Activated CD4-positive, alpha-beta T cell treated with anti-CD3 and anti-CD28 coated beads, Interleukin-10, Interleukin-2, amounts not matched to agents 100 ng/mL and 50 ng/mL, durations not matched to agents 16 hours and 8 hours (primary cell): Measurements from ENCODE around the gene TECRL.

Experiments
- DNase-seq: peaks from one replicate; pipeline ENCODE4 v3.0.0-alpha.2; 2020

Gene TECRL, protein sequence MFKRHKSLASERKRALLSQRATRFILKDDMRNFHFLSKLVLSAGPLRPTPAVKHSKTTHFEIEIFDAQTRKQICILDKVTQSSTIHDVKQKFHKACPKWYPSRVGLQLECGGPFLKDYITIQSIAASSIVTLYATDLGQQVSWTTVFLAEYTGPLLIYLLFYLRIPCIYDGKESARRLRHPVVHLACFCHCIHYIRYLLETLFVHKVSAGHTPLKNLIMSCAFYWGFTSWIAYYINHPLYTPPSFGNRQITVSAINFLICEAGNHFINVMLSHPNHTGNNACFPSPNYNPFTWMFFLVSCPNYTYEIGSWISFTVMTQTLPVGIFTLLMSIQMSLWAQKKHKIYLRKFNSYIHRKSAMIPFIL

DNA sequence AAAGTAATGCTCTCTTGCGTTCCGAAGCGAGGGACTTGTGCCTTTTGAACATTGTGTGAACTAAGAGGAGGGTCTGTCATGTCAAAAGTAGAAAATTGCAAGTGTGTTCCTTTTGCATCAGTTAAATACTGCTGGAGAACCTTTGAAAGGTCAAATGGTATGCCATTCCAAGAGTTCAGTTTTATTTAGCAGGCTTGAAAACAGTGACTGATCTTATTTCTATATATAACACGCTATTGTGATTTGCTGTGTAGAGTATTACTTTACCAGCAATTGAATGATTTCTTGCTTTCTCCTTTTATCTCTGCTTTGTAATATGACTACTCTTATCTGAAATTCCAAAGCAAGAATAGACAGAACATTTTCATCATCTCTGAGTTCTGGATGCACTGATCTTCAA, at the start of gene TECRL:
Gene TECRL, minus strand, starts transcription at position 151 of the 400 bp plus-strand sequence. Its CDS starts 99 bp downstream, at position 52.
- DNase-seq = no peak

DNA sequence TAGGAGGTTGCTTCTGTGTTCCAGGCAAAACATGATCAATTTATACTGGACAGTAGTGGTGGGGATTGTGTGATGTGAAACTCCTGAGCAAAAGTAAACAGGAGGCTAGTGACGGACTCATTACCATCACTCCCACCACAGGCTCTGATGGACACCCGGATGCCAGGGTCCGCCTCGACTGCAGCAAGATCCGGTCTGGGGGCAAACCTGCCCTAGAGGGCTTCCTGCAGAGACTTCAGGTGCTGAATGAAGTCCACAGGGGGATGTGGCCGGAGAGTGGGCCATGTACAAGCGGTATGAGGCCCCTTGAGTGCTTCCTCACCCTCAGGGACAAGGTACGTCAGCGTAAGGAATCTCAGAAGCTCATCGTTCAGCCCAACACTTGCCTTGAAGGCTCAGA, 23.4 kb upstream of the TECRL start:
- DNase-seq = no peak

DNA sequence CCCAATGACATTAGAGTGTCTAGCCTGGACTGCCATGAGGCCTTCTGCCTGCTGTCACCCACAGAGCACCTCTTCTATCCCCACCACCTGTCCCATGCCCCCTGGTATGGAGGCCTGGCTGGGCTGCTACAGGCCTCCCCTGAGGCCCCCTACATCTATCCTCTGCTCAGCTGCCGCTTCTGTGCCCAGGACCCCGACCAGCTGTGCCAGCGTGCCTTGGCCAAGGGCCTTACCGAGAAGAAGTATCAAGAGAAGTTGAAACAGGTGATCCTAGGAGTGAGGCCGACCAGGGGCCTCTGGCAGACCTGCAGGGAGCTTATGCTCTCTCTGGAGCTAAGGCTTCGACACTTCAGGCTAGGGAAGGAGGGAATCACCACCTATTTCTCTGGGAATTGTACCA, 21.7 kb upstream of the TECRL start:
- DNase-seq = no peak

DNA sequence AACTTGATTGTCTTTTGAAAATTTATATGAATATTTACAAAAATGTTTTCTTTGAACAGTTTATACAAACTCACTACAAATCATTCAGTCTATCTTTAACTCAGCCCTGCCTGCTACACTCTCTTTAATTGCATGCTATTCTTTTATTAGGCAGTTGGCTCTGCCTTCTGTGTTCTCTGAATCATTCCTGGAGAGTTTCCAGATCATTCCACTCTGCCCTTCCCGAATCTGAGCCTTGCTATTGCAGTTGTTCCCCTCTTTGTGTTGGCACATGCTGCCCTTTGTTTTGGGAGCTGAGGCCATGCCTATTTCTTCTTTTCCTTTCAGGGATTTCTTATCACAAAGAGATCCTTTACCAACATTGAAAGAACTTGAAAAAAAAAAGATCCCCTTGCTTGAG, 8.7 kb upstream of the TECRL start:
- no peak for DNase-seq

DNA sequence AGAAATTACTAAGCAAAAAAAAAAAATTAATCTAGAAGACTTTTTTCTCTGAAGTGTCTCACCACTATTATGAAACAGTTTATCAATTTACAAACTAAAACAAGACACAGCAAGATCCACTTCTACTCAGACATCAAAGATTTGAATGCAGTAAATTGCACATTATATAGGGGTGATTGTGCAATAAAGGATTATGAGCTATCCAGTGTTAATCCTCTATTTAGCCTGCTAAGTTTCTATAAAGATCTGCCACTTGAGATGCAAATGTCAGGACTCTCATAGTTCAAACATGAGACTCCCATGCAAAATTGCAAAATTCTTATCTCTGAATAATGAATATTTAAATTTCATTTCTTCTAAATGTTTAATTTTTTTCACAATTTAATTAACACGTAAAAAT, 2.2 kb downstream of the TECRL start:
- no peak for DNase-seq

DNA sequence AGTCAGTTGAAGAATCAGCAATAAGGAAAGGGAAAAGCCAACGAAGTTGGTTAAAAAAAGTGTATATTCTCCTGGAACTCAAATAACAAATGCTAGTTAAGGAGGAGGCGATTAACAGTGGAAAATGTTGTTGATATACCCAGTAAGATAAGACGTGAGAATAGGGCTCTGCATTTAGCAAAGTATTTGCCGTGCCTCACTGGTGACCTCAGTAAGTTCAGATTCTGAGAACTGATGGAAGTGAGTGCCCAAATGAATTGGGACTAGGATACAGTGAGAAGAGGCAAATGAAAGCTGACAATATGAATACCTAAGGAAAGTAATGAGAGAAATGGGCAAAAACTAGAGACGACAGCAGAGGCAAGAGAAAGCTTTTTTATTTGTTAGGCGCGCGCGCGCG, 3.5 kb downstream of the TECRL start:
- no peak for DNase-seq

DNA sequence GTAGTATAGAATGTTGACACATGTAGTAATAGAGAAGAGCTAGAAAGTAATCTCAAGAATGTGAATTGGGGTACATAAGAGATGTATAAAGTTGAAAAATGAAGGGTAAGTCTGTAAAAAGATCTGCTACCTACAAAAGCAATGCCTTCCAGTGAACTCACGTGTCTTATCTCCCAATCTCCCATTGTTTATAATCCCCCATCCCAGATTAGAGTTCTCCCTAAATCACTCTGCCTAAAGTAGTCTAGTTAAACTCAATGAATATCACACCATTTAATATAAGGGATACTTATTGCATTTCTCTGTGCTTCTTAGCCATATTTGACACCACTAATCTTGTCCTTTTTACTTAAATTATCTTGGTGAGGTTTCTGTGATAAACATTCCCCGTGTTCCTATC, 6.6 kb downstream of the TECRL start:
- DNase-seq = no peak

DNA sequence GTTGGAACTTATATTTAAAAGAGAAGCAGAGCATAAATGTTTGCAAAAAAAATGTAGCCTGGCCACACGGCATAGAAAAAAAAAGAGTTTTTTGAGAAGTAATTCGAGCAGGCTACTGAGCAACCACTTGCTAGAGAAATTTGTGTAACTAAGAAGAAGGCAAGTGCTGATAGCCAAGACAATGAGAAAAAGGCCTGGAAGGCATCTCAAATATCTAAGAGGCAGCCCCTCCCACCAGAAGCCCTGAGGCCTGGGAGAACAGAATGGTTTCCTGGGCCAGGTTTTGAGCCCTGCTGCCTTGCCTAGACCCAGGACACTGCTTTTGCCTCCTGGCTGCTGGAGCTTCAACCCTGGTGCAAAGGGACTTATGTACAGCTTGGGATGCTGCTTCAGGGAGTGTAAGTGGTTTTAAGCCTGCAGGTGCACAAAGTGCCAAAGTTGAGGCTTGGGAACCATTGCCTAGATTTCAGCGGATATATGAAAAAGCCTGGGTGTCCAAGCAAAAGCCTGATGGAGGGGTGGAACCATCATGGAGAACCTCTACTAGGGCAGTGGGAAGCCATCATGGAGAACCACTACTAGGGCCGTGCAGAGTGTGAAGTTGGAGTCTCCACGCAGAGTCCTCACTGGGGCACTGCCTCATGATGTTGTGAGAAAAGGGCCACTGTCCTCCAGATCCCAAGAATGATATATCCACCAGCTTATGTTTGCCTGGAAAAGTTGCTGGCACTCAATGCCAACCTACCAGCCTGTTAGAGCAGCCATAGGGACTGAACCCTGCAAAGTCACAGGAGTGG, 9.7 kb downstream of the TECRL start:
- DNase-seq = no peak

DNA sequence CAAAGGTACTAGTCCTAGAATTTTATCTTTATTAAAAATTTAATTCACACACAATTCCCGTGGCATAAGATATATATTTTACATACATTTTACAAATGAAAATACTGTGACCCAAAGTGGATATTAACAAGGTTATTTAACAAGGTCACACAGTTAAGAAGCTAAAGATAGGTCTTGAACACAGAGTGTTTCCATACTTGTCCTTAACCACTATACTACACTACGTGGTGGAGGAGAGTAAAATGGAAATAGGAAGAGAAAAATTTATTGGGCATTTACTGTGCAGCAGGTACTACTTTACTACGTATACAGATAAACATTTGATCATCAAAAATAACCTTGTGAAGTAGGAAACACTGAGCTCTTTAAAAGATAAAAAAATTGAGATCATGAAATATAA, 14.8 kb downstream of the TECRL start:
- no peak for DNase-seq

DNA sequence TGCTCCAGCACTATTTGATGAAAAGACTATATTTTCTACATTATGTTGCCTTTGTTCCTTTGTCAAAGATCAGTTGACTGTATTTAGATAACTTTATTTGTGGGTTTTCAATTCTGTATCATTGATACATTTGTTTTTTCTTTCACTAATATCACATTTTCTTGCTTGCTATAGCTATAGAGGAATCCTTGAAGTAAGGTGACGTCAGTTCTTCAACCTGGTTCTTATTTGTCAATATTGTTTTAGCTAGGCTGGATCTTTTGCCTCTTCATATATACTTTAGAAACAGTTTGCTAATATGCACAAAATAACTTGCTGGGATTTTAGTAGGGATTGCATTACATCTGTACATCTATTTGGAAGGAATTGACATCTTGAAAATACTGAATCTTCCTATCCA, 21.0 kb downstream of the TECRL start:
- DNase-seq = no peak

DNA sequence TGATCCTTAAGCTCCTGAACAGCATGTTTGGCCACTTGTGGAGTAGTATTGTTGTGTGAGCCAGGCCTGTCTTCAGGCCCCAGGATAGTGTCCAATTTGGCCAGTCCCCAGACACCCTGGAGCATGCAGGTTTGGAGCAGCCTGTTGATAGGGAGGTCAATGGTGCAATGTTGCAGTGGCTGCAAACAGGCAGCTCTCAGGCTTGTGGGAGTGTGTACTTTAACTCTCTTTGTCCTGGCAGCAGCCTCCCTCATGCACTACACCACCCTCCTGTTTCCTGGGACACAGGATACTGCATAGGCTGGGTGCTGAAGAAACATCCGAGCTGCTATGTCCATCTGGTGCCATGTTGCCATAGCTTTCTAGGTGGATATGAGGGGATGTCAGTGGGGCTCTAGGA, 24.0 kb downstream of the TECRL start:
- no peak for DNase-seq

DNA sequence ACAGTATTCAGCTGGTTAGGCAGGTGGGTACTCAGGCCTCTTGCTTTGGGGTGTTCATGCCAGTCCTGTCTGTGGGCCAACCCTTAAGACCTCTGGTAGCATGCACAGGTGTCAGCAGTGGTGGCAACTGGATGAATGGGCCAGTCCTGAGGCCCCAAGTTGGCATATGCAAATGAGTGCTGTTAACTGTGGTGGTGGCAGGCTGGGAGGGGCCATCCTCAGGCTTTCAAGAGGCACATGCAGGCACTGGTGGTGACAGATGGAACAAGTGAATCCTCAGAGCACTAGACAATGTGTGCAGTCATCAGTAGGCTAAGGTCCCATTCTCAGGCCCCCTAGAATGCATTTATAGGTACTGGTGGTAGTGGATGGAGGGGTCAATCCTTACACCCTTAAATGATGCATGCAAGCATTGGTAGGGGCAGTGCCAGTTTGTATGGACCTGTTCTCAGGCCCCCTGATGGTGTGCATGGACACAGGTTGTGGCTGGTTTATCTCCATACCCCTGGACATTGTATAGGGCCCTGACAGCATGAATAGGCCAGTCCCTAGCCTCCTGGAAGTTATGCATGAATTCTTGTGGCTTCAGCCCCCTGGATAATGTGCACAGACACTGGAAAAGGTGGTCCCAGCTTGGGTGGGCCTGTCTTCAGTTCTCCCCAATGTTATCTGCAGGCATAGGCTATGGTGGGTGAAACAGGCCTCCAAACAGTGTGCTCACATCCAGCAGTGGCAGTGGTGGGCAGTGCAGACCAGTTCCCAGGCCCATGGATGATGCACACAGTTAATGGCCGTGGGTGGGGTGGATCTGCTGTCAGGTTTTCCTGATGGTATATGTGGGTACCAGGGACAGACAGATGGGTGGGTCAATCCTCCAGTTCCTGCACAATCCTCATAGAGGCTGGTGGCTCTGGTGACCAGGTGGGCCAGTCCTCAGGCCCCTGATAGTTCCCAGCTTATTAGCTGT, 24.7 kb downstream of the TECRL start:
- DNase-seq = no peak

DNA sequence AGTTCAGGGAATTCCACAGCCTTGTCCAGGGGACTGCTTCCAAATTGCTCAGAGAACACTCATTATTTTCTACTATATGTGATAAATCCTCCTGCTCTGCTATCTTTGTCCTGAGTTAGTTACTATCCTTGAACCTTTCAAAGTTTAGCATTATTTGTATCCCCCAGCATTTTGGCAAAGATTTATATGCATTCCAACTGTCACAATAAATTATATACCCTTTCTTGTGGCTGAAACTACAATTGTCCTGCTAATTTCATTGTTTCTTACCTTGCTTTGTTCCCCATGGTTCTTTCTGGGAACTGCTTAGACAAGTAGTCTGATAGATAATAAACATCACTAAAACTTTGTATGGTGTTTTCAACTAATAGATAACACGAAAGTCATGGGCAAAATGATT, 40.5 kb downstream of the TECRL start:
- no peak for DNase-seq

DNA sequence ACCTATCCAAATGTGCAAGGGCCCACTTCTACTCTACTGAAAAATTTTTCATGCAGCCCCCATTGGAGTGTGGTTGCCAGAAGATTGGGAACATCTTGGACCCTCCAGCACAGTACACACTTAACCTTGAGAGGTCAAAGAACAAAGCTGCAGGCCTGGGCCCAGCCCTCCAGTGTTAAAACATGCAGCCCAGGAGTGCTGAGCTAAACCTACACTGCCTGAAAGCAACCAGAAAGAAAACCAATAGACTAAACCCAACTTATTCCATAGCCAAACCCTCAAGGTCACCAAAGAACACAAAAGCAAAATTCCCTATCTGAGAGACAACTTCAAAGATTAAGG, 47.9 kb downstream of the TECRL start:
- DNase-seq = no peak

DNA sequence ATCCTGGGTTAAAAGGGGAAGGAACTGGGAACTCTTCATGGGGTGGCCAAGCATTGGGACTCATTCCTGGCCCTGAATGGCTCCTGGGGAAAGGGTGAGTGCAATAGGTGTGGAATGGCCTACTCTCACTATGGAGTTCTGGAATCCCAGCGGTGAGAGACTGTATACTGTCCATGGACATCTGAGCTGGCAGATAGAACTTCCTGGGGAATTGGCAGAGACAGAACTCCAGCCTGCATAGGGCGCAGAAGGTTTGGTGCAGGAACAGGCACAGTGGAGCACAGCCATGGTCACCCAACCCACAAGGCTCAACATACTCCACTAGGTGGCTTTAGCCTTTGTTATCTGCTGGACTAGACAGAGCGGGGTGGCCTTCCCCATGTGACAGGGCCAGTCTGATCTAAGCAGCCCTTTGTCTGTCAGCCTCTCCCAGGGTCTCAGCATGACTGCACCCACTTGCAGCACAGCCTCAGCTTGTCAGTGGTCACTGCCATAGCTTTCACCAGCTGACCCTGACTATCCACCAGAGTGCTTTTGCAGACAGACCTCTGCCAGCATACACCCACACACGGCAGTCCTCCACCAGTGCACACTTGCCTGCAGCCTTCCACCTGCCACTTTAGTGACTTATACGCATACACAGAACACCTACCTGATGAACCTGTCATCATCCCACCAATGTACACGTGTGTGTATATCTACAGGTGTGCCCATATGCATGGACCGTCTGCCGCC, 48.4 kb downstream of the TECRL start:
- no peak for DNase-seq

DNA sequence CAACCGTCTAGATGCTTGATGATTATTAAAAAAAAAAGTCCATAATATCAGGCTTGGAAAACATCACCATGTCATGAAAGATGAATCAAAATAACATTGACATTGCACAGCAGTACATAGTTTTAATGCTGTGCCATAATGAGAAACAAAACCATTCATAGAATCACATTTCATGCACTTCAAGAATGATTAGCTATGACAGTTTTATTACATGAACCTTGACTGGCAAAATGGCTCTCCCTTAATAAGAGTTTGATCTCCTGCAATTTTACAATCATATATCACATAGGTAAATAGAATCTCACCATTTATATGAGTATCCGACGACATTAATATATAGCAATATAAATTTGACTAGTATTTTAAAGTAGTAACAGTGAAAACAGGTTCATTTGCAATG, 49.8 kb downstream of the TECRL start:
- no peak for DNase-seq

DNA sequence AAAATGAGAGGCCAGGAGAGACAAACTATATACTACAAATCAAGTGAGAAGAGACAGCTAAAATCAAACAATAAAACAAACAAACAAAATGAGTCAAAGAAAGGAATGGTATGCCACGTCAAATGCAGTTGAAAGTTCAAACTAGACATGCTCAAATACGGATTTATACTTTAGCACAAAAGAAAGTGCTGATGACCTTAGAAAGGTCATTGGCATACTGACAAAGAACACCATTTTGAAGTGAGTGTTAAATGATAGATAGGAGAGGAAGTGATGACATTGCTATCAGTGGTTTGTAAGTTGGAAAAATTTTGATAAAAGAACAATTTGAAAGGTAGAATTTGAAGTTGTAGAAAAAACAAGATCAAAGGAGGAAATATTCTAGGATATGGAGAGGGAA, 55.3 kb downstream of the TECRL start:
- no peak for DNase-seq

DNA sequence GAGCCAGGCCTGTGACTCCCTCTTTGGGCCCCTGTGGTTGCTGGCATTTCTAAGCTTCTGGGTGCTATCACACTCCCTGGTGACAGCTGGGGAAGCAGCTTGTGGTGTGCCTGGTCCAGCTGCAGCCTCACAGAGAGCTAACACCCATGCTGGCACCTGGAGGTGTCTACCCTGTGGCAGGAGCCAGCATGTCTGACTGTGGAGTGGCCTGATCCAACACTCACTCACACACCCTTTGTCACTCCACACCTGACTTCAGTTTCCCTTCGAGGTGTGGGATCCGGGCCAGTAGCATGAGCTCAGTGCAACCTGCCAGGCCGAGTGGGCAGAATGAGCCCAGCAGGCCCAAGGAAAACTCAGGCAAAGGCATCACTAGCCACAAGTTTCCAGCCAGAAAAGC, 67.5 kb downstream of the TECRL start:
- DNase-seq = no peak

DNA sequence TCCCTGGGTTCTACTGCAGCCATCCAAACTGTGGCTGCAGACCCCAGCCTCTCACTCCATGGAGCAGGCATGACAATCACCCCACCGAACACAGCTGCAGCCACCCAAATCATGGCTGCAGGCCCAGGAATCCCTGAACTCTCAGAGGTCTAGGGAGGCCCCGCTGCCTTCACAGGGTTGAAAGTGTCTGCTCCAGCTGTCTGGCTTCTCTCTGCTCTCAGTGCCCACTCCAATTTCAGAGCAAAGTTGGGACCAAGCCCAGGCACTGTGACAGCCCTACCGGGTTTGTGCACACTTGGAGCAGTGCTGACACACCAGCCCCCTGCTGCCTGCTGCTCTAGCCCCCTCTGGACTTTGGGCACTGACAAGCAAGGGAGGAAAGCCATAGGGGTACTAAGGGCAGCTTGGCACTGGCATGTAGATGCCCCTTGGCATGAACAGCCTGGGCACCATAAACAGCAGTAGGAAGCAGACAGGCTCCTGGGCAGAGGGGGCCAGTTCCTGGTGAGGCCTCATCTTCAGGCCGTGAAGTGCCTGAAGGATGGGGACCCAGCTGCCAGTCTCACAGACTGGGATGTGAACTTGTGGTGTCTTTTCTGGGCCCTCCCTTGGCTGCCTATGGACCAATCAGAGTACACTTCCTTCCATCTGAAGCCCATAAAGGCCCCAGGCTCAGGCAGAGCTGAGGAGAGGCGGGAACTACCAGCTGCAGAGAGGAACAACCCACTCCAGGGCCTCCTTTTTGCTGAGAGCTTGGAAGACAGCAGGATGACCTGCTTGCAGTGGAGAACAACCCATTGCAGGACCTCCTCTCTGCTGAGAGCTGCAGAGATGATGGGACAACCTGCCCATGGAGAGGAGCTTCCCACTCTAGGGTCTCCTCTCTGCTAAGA, 68.8 kb downstream of the TECRL start:
- no peak for DNase-seq

DNA sequence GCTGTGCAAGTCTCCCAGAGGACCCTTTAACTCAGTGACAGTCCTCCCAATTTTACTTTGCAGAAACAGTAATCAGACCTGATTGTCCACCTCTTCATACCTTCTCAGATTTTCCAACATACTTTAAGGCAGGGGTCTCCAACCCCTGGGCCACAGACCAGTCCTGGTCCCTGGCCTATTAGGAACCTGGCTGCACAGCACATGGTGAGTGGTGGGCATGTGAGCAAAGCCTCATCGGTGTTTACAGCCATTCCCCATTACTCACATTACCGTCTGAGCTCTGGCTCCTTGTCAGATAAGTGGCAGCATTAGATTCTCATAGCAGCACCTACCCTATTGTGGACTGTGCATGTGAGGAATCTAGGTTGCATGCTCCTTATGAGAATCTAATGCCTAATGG, 74.3 kb downstream of the TECRL start:
- no peak for DNase-seq

DNA sequence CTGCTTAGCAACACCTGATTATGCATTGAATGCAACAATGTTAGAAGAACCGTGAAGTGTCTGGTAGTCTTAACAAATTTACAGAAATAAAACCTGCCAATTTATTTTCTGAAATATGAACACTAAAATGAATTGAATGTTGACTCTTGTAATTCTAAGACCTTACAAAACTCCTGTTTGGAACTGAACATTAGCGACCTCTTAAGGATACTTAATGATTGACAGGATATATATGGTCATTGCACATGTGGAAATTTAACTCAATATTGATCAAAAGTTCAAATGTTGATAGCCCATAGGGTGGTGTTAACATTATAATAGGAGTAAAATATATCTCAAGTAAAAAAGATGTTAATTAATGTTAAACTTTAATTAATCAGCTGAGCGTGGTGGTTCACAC, 79.1 kb downstream of the TECRL start:
- DNase-seq = no peak

DNA sequence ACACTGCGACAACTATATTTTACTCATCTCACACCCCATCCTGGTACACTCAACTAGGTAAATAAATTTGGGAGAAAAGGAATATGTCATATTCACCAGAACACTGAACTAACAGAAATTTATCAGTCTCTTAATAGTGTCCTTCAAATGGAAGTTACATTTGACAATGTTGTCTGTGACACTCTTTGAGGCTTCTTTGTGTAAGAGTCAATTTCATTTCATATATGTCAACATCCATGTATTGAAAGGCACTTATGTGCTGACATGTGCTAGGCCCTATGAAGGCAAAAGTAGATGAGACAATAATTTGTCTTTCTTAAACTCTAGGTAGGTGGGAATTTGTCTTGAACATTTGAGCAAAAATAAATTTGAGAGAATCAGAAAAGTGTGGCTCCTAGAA, 82.0 kb downstream of the TECRL start:
- no peak for DNase-seq
